ENCODE data around the gene GTF2H2.
"Not testable (repeated sequence)": the region's sequence is repeated elsewhere in the genome, so short reads cannot be mapped to it uniquely, and the experiment has no call there.

DNA sequence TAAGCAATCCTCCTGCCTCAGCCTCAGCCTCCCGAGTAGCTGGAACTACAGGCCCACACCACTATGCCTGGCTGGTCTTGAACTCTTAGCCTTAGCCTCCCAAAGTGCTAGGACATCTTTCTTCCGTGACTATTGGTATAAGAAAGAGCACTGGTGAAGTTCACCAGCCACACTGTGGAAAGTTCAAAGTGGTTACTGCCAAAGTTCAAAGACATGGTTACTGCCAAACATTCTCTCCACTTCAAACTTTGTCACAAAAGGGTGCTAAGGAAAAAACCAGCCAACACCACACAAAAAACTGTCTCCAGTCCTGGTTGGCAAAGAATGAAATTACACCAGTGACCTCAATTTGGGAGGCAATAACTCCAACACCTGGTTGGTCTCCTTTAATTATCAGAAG is 14.9 kb upstream of the GTF2H2 start:
- TF ChIP-seq ZNF792 (tag by site-specific recombination; IDR thresholded peaks at IDR 0.05); CTCF (tag by site-specific recombination; IDR thresholded peaks at IDR 0.05); BCL11A (tag by site-specific recombination; IDR thresholded peaks at IDR 0.05; ENCODE audit: low read depth); ZNF350 (tag by site-specific recombination; IDR thresholded peaks at IDR 0.05); ZNF24 (tag by site-specific recombination; IDR thresholded peaks at IDR 0.05); ZBTB26 (tag by site-specific recombination; optimal IDR thresholded peaks at IDR 0.05): not testable (repeated sequence)
- TF ChIP-seq, protein P1, sequence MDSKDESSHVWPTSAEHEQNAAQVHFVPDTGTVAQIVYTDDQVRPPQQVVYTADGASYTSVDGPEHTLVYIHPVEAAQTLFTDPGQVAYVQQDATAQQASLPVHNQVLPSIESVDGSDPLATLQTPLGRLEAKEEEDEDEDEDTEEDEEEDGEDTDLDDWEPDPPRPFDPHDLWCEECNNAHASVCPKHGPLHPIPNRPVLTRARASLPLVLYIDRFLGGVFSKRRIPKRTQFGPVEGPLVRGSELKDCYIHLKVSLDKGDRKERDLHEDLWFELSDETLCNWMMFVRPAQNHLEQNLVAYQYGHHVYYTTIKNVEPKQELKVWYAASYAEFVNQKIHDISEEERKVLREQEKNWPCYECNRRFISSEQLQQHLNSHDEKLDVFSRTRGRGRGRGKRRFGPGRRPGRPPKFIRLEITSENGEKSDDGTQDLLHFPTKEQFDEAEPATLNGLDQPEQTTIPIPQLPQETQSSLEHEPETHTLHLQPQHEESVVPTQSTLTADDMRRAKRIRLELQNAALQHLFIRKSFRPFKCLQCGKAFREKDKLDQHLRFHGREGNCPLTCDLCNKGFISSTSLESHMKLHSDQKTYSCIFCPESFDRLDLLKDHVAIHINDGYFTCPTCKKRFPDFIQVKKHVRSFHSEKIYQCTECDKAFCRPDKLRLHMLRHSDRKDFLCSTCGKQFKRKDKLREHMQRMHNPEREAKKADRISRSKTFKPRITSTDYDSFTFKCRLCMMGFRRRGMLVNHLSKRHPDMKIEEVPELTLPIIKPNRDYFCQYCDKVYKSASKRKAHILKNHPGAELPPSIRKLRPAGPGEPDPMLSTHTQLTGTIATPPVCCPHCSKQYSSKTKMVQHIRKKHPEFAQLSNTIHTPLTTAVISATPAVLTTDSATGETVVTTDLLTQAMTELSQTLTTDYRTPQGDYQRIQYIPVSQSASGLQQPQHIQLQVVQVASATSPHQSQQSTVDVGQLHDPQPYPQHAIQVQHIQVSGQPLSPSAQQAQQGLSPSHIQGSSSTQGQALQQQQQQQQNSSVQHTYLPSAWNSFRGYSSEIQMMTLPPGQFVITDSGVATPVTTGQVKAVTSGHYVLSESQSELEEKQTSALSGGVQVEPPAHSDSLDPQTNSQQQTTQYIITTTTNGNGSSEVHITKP (tag by site-specific recombination; IDR thresholded peaks at IDR 0.05), result not testable (repeated sequence)
- TF ChIP-seq, protein P2, sequence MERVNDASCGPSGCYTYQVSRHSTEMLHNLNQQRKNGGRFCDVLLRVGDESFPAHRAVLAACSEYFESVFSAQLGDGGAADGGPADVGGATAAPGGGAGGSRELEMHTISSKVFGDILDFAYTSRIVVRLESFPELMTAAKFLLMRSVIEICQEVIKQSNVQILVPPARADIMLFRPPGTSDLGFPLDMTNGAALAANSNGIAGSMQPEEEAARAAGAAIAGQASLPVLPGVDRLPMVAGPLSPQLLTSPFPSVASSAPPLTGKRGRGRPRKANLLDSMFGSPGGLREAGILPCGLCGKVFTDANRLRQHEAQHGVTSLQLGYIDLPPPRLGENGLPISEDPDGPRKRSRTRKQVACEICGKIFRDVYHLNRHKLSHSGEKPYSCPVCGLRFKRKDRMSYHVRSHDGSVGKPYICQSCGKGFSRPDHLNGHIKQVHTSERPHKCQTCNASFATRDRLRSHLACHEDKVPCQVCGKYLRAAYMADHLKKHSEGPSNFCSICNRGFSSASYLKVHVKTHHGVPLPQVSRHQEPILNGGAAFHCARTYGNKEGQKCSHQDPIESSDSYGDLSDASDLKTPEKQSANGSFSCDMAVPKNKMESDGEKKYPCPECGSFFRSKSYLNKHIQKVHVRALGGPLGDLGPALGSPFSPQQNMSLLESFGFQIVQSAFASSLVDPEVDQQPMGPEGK (tag by site-specific recombination; IDR thresholded peaks at IDR 0.05), result not testable (repeated sequence)

Measured in HEK293 (cell line).